ENCODE data around the gene CBX8. TPM values are rescaled to one million over a fixed set of nuclear protein-coding genes. Genes with fewer than 3 reads are reported as not detected.
A peak's percentile ranks its signal among the peaks of the same experiment; 100 is the strongest.

CBX8 gene
- total and polyA plus RNA-seq, 2 of the 13 experiments (the other 11 are each of a cell fraction or from before 2014, with no cell fraction given), result 0.34 to 12.6 TPM

- peak; percentile 73 for TF ChIP-seq NFYB (CRISPR knock-in tag; IDR thresholded peaks at IDR 0.05)
- TF ChIP-seq DPF2 (CRISPR knock-in tag; IDR thresholded peaks at IDR 0.05; ENCODE audit: borderline replicate concordance, low read depth), result 0 out of 2 replicates have a peak, but pooled peaks have one; percentile 56
- TF ChIP-seq ZFY (CRISPR knock-in tag; IDR thresholded peaks at IDR 0.05), result peak; percentile 78
- TF ChIP-seq, protein P1, sequence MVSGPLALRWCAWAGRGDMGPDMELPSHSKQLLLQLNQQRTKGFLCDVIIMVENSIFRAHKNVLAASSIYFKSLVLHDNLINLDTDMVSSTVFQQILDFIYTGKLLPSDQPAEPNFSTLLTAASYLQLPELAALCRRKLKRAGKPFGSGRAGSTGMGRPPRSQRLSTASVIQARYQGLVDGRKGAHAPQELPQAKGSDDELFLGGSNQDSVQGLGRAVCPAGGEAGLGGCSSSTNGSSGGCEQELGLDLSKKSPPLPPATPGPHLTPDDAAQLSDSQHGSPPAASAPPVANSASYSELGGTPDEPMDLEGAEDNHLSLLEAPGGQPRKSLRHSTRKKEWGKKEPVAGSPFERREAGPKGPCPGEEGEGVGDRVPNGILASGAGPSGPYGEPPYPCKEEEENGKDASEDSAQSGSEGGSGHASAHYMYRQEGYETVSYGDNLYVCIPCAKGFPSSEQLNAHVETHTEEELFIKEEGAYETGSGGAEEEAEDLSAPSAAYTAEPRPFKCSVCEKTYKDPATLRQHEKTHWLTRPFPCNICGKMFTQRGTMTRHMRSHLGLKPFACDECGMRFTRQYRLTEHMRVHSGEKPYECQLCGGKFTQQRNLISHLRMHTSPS (CRISPR knock-in tag; IDR thresholded peaks at IDR 0.05; ENCODE audit: low read depth), result peak; percentile 96
- TF ChIP-seq MEF2D (CRISPR knock-in tag; IDR thresholded peaks at IDR 0.05), result peak; percentile 89
- TF ChIP-seq TCF7L2 (IDR thresholded peaks at IDR 0.05; ENCODE audit: low read depth, low read length), result no peak
- TF ChIP-seq MEIS1 (CRISPR knock-in tag; IDR thresholded peaks at IDR 0.05; ENCODE audit: borderline replicate concordance), result no peak
- TF ChIP-seq FOXC1 (CRISPR knock-in tag; IDR thresholded peaks at IDR 0.05; ENCODE audit: borderline replicate concordance), result no peak; the same call in 1 of the 2 replicates
- TF ChIP-seq, protein P2, sequence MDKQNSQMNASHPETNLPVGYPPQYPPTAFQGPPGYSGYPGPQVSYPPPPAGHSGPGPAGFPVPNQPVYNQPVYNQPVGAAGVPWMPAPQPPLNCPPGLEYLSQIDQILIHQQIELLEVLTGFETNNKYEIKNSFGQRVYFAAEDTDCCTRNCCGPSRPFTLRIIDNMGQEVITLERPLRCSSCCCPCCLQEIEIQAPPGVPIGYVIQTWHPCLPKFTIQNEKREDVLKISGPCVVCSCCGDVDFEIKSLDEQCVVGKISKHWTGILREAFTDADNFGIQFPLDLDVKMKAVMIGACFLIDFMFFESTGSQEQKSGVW (CRISPR knock-in tag; IDR thresholded peaks at IDR 0.05; ENCODE audit: borderline replicate concordance), result no peak
- no peak for TF ChIP-seq ZC3H13 (CRISPR knock-in tag; IDR thresholded peaks at IDR 0.05)
- no peak for TF ChIP-seq ATAD3A (CRISPR knock-in tag; IDR thresholded peaks at IDR 0.05)
- no peak for TF ChIP-seq SNAPC4 (CRISPR knock-in tag; IDR thresholded peaks at IDR 0.05)
- TF ChIP-seq, protein P3, sequence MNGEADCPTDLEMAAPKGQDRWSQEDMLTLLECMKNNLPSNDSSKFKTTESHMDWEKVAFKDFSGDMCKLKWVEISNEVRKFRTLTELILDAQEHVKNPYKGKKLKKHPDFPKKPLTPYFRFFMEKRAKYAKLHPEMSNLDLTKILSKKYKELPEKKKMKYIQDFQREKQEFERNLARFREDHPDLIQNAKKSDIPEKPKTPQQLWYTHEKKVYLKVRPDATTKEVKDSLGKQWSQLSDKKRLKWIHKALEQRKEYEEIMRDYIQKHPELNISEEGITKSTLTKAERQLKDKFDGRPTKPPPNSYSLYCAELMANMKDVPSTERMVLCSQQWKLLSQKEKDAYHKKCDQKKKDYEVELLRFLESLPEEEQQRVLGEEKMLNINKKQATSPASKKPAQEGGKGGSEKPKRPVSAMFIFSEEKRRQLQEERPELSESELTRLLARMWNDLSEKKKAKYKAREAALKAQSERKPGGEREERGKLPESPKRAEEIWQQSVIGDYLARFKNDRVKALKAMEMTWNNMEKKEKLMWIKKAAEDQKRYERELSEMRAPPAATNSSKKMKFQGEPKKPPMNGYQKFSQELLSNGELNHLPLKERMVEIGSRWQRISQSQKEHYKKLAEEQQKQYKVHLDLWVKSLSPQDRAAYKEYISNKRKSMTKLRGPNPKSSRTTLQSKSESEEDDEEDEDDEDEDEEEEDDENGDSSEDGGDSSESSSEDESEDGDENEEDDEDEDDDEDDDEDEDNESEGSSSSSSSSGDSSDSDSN (CRISPR knock-in tag; IDR thresholded peaks at IDR 0.05), result peak; percentile 81
- TF ChIP-seq GATA4 (IDR thresholded peaks at IDR 0.05; ENCODE audit: borderline replicate concordance, low read depth), result 0 out of 2 replicates have a peak, but pooled peaks have one; percentile 14
- peak; percentile 67; the same call in 1 of the 2 replicates for TF ChIP-seq ZNF792 (CRISPR knock-in tag; IDR thresholded peaks at IDR 0.05)
- peak; percentile 65 for TF ChIP-seq RCOR2 (CRISPR knock-in tag; IDR thresholded peaks at IDR 0.05)
- no peak for TF ChIP-seq NFRKB (IDR thresholded peaks at IDR 0.05)
- TF ChIP-seq FOXO4 (CRISPR knock-in tag; conservative IDR thresholded peaks at IDR 0.05), result no peak
- no peak for TF ChIP-seq RAD51 (IDR thresholded peaks at IDR 0.05; ENCODE audit: borderline replicate concordance)
- TF ChIP-seq ZNF570 (CRISPR knock-in tag; IDR thresholded peaks at IDR 0.05; ENCODE audit: borderline replicate concordance), result no peak
Observed at GRCh38 chr17:79742951-79743476, 53.9 kb downstream of the CBX8 start (continued).

Measured in HepG2 (cell line).